ENCODE data around the gene TMEM238L. TPM values are rescaled to one million over a fixed set of nuclear protein-coding genes. Genes with fewer than 3 reads are reported as not detected.
A peak's percentile ranks its signal among the peaks of the same experiment; 100 is the strongest.
"Not testable (repeated sequence)": the region's sequence is repeated elsewhere in the genome, so short reads cannot be mapped to it uniquely, and the experiment has no call there.

The TMEM238L gene
- total RNA-seq (not detected), polyA plus RNA-seq (not detected)
- long read RNA-seq, donor 1: 0 reads
- long read RNA-seq, donor 2: 0 reads

GRCh38 chr17:10803830-10804475, at the start of gene TMEM238L:
Gene TMEM238L (minus strand): TSS chr17:10804099. CDS start chr17:10803963, 136 bp downstream.
- intact Hi-C loops (cut with DNase I; ENCODE audit: low total_unique reads): no loop called here
- Histone ChIP-seq H3K9me3 (no peaks in the 10 kb centered on the region), H3K36me3 (no peaks in the 10 kb centered on the region), H3K4me3 (no peak within 1 kb of the TSS), H3K27me3 (replicated peaks in 1 of 7) (no peaks in the 10 kb centered on the region), H3K4me1 (peaks cover 0 to 8% (median 6%) of the 10 kb centered on the region in 6 donors), H3K27ac (no peak within 1 kb of the TSS)
- no peak for DNase-seq
- TF ChIP-seq POLR2AphosphoS5 (IDR thresholded peaks at IDR 0.05): no peak
- no peak for TF ChIP-seq POLR2A (IDR thresholded peaks at IDR 0.05)
- TF ChIP-seq CTCF (IDR thresholded peaks at IDR 0.05 in 8 of 11, conservative IDR thresholded peaks at IDR 0.05 in 3 of 11): no peak
- 77 to 85% (median 83%) methylated on average over 10 to 16 of the region's 16 CpGs for WGBS, 5 donors

- intact Hi-C loops (cut with DNase I; ENCODE audit: low total_unique reads); H3K27ac ChIP-seq; DNase-seq; H3K36me3 ChIP-seq; H3K4me3 ChIP-seq; H3K9me3 ChIP-seq: not testable (repeated sequence)
- Histone ChIP-seq H3K4me1 (peaks cover 6 to 17% (median 10%) of the 10 kb centered on the region in 6 donors), H3K27me3 (replicated peaks in 1 of 7) (peaks cover 0 to 20% (median 0%) of the 10 kb centered on the region in 7 donors)
- WGBS, 5 donors: 79 to 98% (median 93%) methylated on average over 6 of the region's 6 CpGs
Measured at GRCh38 chr17:10846636-10847035, 42.7 kb upstream of the TMEM238L start.

- TF ChIP-seq POLR2AphosphoS5 (IDR thresholded peaks at IDR 0.05) (no peak), CTCF (IDR thresholded peaks at IDR 0.05 in 8 of 11, conservative IDR thresholded peaks at IDR 0.05 in 3 of 11) (peak in 3 of 11 experiments; percentile 0 to 52 (median 20)), POLR2A (IDR thresholded peaks at IDR 0.05) (no peak)
- no peak for DNase-seq
- WGBS, 5 donors: 15 to 17% (median 17%) methylated on average over 6 of the region's 6 CpGs
- no peaks in the 10 kb centered on the region for H3K9me3 ChIP-seq
- peak overlapping the region in 5 of 8 donors; percentile 32 to 62 (median 37) for H3K4me3 ChIP-seq
- peaks cover 6 to 17% (median 10%) of the 10 kb centered on the region in 6 donors for H3K4me1 ChIP-seq
- intact Hi-C loops (cut with DNase I; ENCODE audit: low total_unique reads): loop anchor here (2.0 kb wide), 1 partner anchor 109 kb away; no protein-coding TSS in a partner anchor
- no peak overlapping the region for H3K27ac ChIP-seq
- peaks cover 0 to 20% (median 0%) of the 10 kb centered on the region in 7 donors for H3K27me3 ChIP-seq (replicated peaks in 1 of 7)
- no peaks in the 10 kb centered on the region for H3K36me3 ChIP-seq
Measured at GRCh38 chr17:10845388-10845751, 41.5 kb upstream of the TMEM238L start.

- 6 to 9% (median 8%) methylated on average over 27 to 28 of the region's 28 CpGs for WGBS, 5 donors
- Histone ChIP-seq H3K27me3 (replicated peaks in 1 of 7) (peaks cover 0 to 20% (median 0%) of the 10 kb centered on the region in 7 donors), H3K27ac (no peak overlapping the region), H3K9me3 (no peaks in the 10 kb centered on the region), H3K36me3 (no peaks in the 10 kb centered on the region), H3K4me1 (peaks cover 6 to 17% (median 10%) of the 10 kb centered on the region in 6 donors), H3K4me3 (peak overlapping the region; percentile 12 to 62 (median 35))
- TF ChIP-seq POLR2A (IDR thresholded peaks at IDR 0.05): no peak
- peak; percentile 85 to 94 (median 90) for TF ChIP-seq CTCF (IDR thresholded peaks at IDR 0.05 in 8 of 11, conservative IDR thresholded peaks at IDR 0.05 in 3 of 11)
- TF ChIP-seq POLR2AphosphoS5 (IDR thresholded peaks at IDR 0.05): peak in 1 of 3 donors; percentile 44
- DNase-seq: peak; percentile 90
- intact Hi-C loops (cut with DNase I; ENCODE audit: low total_unique reads): loop anchor here (1.0 to 2.0 kb wide), 2 partner anchors 108 to 199 kb away; no protein-coding TSS in a partner anchor
Measured at GRCh38 chr17:10844621-10845387, 40.9 kb upstream of the TMEM238L start.
